Measurements from ENCODE around the gene SRGAP2B.
"Not testable (repeated sequence)": the region's sequence is repeated elsewhere in the genome, so short reads cannot be mapped to it uniquely, and the experiment has no call there.

SRGAP2B gene

DNA sequence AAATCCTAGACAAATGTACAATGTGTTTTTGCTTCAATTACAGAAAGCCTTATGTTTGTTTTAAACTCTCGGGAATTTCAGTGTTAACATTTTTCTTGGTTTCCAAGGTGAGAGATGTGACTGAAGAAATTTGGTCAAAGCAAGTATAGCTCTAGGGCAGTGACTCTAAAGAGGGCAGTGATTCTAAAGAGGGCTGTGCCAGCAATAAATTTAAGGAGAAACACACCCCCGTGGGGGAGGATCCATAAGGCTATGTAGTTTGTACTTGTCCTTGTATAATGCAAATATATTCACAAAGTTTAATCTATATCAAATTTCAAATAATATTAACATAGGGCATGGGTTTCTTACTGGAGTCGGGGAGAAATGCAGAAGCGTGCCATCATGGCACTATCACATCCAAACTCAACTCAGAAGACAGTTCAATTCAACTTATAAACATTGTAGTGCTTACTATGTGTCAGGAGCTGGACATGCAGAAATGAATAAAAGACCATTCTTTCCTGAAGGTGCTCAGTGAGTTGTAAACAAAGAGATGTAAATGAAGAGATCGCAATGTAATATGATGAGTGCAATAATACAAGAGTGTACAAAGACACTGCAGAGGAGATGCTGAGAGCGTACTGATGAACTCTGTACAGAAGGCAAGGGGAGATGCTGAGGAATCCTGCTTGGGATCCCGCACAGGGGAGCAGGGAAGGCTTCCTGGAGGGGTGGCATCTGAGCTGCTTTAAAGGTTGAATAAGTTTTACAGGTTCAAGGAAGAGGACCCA is 12.5 kb downstream of the SRGAP2B start:
- DNase-seq, result not testable (repeated sequence)

DNA sequence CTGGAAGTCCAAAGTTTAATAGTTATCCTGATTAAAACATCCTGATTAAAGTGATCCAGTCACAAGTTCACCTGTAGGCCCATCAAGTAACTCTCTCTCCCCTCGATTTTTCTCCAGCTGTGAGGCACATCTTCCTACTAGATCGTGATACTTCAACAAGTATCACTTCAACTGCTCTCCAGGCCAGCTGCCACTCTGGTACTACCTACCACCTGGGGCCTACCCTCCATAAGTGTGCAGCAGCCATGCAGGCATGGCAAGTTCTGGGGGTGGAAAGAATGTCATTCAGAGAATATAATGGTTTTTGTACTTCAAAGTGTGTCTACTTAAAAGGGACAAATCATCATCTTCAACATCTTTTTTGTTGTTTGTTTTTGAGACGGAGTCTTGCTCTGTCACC is 14.9 kb downstream of the SRGAP2B start:
- DNase-seq, result not testable (repeated sequence)

DNA sequence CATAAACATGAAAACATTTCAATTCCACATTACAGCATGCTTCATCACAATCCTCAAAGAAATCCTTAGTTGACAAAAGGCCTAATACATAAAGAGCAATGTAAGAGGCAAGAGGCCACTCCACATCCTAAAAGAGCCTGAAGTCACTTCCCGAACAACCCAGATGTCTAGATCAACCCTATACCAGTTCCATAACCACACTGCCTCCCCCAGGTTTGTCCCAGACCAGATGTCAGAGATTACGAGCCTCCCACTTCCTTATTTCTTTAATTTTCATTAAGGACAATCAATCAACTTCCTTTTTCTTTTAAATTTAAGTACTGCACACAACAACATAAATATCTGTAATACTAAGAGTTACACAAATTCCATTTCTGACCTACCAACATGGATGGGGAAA is 15.4 kb downstream of the SRGAP2B start:
- not testable (repeated sequence) for DNase-seq

DNA sequence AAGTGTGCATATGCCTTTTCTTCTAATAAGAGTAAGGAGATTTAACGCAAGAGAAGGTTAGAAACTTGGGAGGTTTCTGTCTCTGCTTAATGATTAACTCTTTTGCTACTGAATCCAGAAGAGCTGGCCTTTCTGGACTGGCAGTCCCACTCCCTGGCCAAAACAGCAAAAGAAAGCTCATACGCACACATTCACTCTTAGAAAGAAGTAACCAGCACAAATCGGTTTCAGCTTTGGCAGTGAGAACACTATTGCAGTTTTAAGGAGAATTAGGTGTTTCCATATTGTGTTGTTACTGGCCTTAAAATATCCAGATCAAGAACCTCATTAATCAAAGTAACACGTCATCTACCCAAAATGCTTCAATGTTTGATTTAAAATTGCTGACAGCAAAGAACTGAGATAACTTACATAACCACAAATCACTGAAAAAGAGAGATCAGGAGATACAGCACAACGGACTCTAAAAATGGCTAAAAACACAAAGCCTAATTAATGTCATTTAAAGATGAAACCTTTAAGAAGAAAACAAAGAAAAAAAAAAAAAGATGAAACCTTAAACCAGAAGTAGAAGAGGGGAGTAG is 16.2 kb downstream of the SRGAP2B start:
- not testable (repeated sequence) for DNase-seq

DNA sequence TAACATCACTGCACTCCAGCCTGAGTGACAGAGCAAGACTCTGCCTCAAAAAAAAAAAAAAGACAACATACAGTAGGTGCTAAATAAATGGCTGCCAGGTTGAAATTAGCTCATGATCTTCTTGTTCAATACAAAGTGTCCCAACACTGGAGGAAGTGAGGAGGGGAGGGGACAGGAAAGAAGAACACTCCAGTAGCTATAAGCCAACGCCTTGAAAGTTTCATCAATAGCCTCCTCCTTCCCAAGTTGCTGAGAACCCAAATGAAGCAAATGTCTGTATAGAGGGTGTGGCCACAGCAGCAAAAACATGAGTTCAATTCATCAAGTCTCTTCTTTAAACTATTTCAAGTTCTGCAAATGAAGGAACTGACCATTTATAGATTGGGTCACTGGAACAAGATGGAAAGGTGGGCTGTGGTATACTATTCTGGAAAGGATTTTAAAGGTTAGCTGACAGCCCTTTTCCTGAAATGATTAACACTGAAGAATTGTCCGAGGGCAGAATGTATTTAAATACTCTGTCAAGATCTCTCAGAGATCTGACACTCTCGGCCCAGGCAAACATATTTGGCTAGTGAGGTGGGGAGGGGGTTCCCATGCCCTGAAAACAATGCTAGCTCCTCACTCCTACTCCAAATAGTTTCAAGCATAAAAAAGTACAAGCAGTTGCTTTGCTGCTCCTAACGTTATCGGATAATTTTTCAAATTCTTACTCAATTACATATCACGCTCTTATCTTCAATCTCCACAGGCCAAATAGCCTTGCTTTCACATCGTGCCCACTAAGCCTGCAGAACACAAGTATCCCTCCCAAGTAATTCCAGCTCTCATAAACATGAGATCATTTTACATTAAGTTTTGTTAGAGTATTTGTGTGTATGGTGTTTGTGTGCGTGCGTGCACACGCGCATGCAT is 17.0 kb downstream of the SRGAP2B start:
- DNase-seq, result not testable (repeated sequence)

DNA sequence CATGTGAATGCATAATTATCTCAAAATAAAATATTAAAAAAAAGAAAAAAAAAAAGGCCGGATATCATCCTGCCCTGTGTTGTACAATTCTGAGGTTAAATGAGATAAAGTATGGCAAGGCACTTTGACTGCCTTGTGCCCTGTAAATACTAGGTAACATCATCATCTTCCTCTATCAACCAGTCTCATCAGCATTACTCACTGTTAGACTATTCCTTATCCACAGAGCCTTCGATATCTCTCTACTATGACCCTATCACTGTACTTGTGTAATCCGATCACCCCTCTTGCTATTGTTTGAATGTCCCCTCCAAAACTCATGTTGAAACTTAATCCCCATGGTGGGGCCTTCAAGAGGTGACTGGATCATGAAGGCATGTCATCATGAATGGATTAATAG is 18.3 kb downstream of the SRGAP2B start:
- not testable (repeated sequence) for DNase-seq

DNA sequence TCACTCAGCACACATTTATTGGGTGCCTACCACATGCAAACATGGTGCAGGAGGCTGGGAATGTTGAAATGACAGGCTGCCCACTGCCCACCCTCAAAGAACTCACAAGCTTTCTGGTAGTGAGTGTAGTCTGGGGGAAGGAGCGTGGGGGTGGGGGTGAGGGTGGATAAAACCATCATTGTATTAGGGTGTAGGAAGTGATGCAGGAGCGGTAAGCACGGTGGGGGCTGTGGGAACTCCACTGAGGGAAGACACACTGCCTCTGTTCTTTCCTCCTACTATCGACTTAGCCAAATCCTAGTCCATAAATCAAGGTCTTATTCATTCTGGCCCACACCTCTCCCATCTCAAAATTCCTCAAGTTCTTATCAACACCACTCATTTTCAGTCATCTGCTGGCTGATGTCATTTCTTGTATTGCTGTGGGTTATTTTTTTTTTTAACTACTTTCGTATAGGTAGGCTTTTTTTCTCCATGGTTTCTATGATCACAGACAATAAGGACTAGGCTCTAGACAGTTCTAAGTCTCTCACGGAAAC is 21.0 kb downstream of the SRGAP2B start:
- DNase-seq, result not testable (repeated sequence)

DNA sequence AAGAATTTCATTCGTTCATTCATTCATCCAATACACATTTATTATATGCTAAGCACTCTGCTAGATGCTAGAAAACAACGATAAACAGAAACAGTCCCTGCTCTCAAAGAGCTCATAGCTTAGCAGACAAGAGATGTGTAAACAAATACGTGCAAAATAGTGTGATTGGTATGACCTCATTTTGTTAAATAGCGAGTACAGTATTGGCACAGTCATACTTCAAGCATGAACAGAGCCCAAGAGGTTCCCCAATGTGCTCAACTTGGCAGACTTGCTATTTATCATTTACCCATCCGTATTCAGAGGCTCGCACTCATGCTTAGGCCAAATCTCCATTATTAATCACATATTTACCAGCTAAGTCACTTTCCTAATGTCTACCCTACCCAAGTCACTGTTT is 23.6 kb downstream of the SRGAP2B start:
- not testable (repeated sequence) for DNase-seq

DNA sequence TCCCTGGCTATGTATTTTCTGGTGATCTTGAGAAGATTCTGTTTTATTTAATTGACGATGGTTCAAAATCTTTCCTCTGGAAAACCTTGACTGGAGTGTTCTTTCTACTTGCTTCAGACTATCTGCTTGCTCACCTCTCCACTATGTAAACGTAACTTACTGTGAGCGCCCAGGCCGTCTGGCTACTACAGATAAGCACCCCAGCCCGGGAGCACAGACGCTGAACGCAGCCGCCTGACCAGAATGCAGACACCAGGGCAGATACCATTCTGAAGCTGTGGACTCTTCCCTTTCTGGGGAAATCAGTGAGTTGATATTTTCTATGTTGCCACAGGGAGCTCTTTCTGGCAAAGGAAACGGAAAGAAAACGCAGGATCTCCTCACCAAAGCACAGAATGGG is 28.6 kb downstream of the SRGAP2B start:
- DNase-seq, result not testable (repeated sequence)

DNA sequence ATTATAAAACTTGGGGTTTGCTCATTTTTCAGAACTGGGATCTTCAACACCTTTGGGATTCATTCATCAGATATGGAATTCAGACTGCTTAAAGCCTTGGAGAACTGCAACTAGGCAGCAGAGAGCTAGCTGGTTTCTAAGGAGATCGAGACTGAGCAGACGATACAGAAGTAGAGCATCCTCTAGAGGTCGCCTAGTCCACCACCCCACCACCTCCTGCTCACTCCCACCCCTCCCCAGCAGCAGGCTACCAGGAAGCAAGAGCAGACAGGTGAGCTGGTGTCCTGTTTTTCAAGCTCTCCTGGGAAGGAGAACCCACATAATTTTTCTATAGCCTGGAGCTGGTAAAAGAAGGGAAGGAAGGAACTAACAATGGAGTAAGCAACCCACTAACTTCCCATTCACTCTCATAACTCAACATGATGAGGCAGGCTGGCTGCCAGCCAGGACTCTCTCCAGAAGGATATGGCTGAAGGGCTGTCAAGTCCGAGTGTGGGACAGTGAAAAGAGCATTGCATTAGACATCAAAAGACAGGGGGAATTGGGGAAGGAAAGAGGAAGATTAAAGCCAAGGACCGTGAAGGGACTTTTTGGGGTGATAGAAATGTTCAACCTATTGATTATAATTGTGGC is 29.8 kb downstream of the SRGAP2B start:
- not testable (repeated sequence) for DNase-seq

DNA sequence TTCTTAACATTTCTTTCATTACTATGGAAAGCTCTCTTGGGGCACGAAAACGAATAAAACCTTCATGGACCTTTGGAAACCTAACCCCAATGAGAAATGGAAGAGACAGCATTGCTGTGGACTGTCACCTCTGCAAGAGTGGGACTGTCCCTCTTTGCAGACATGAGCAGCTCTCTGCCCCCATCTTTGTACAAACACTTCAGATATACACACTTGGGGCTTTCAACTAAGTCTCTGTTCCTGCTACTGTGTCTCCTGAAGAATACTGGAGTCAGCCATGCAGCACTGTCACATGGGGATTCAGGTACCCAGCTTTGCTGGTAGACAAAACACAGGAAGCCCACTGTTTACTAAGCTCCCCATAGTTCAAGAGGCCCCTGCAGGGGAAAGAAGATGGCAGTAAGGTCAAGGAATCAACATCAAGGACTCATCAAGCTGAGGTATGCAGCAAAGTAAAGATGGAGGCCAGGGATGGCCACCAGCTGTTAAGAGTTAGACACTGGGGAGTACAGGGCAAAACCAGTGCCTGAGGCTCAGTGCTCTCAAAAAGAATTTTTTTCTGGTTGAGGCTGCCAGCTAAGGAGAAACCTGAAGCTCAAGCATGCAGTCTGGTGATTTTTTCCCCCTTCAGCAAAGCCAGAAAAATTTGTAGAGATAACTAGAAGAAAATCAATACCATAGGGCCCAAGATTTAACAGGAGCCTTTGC is 31.0 kb downstream of the SRGAP2B start:
- DNase-seq, result not testable (repeated sequence)

DNA sequence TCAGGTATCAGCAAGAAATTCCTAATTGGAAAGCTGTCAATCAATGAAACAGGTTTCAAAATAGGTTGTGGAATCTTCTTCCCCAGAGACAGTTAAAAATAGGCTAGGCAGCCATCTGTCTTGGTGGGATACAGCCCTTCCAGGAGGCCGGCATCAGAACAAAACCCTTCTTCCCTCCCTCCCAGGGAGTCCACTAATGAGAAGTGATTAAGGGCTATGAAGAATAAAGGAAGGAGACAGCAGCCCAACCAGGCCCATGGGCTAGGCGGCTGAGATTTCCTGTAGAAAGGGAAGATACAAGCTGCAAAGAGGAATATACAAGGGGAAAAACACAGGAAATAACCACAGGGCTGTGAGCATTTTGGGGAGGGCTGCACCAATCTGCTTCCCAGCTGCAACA is 31.8 kb downstream of the SRGAP2B start:
- not testable (repeated sequence) for DNase-seq

DNA sequence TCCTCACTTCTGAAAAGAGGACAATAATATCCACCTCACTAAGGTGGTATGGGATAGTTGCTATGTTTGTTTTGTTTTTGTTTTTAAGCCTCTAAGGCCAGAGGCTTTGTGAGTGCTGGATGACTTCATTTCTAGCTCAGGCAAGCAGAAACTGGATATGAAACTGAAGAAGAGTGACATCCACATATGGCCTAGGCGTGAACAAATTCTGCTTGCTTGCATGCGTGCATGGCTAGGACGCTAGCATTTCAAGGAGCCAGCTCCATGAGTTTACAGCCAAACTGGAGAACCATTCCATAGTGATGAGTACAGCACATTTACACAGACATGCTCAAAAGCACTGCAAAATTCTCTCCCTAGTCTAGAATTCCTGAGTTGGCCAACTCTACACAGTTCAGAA is 36.9 kb downstream of the SRGAP2B start:
- DNase-seq, result not testable (repeated sequence)

DNA sequence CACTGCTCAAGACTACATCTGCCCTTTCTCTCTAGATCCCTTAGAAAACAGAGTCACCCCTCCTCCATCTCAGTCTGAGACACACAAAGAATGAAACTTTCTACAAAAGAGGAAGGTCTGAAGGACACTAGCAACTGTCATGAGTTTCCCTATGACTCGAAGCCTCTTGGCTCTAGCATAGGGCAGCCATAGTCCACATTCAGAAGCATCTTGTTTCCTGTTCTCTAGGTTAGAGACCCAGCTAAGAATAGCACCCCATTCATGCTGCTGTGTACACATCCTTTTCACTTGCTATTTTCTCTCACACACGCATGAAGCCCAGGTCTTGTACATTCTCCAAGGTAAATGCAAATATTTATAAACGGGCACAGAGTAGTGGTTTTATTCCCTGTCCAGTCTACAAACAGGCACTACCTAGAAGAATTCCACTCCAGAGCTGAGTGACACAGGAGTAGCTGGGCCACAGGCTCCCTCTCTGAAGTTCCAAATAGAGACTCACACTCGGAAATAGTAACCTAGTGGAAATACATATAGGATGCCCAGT is 39.8 kb downstream of the SRGAP2B start:
- DNase-seq, result not testable (repeated sequence)

DNA sequence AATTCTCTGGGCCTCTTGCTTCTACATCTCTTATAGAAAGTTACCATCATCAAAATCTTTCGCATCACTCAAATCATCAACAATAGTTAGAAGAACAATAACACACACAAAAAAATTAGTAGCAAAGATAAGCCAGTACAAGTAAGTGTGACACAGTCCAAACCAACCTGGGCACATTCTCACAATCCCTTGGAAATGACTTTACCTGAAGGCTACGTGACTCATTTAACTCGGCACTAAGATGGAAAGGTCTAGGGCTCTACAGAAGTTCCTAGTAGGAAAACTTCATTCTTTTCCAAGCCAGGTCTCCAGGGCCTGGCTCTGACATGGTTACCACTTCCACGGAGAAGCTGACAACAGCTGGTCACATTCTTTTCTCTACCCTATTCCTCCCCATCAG is 41.7 kb downstream of the SRGAP2B start:
- DNase-seq, result not testable (repeated sequence)

DNA sequence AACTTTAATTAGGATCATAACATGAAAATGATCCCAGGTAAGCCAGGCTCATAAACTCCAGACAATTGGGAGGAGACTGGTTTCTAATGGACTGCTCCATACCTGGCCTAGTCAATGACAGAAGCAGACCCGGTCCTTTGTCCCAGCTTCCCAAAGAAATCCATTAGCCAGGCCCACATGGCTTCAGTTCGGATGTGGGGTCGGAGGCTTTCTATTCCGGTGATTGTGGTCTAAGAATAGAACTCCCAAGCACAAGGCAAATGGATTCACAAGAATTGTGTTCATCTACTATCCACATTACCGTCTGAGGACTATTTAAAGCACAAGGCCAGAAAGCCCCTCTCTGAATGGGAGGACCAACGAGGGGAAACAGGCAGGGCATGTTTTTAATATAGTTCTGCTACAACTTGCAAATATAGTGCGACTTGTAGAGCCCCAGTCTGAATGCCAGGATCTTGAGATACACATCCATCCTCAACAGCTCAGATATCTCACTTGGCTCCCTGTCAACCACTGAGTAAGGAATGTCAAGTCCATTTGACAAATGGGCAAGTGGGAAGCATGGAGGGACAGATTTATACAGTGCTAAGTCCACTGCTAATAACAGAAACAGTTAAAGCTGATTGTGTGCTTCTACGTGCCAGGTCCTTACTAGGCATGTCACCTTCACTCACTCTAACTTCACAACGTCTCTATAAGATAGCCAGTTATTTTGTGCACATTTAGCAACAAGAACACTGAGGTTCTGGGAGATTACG is 42.9 kb downstream of the SRGAP2B start:
- DNase-seq, result not testable (repeated sequence)

DNA sequence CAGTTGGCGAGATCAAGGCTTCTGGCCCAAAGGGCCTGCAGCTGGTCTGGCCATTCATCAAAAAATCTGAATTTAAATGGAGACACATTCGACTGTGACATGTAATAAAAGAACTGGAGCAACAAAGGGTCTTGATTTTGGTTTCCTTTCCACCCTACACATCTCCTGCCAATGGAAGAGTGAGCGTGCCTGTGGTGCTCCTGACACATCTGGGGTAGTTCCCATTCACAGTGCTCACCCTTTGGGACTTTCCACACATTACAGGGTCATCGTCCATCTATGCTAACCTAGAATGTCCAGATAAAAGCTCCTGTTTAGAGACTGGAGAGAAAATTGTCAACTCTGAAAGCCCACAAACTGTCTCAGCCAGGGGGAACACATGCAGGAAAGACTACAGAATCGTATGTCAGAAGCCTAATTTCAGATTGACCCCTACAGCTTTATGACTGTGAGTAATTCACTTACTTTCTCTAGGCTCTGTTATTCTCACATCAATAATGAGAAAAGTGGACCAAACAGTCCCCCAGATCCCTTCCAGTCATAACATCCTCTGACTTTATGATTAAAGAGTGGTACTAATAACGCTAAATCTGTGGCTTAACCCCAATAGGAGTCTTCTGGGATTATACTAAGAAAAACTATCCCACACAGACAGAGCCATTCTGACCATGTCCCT is 46.8 kb downstream of the SRGAP2B start:
- not testable (repeated sequence) for DNase-seq

DNA sequence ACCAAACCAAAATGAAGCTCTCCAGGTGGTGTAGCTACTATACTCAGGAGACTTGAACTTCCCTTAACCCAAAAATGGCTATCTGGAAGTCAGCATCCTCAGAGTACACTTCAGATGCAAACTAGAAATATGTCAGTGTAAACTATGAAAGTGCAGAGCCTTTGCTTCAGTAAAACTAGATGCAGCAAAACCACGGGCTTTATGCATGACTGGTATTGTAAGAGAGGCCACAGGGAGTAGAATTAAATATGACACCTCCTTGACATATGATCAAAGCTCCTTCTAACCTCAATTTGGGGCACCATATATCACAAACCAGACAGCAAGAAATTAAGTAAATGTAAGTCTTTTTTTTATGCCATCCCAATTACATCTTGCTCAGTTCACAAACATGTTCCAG is 47.6 kb downstream of the SRGAP2B start:
- not testable (repeated sequence) for DNase-seq

DNA sequence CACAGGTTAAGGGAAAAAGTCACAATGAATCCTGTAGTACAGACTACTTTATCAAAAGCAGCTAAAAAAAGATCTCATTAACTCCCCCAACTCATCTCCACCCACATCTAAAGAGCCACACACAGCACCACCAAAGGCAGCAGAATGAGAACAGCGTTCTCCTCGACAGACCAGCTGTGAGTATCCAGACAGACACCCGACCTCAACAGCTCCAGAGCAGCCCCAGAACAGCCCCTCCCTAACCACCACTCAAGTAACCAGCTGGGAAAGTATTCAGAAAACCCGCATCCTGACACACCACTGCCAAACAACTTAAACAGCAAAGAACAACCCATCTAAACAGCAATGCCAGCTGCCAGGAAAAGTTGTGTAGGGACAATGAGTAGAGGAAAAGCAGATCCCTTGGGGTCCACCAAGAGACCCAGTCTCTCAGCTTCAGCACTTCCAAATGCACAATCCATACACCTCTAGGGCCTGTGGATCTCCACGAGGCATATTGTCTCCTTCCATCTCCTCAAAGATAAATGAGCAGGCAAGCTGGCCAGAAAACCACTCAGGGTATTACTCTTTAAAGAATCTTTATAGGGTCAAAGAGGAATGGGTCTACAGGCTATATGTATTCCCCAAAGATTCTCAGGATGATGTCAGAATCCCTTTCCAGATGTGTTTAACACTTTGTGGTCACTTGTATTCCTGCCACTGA is 49.4 kb downstream of the SRGAP2B start:
- DNase-seq, result not testable (repeated sequence)

DNA sequence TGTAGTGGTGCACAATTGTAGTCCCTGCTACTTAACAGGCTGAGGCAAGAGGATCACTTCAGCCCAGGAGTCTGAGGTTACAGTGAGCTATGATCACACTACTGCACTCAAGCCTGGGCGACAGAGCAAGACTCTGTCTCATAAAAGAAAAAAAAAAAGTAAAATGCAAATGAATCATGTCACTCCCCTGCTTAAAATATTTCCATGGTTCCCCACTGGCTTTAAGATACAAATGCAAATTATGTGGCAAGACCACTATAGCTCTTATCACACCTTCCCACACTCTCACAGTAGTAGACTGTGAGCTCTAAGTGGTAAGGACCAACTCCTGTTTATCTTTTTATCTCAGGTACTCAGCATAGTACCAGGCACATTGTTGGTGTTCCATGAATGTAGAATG is 53.6 kb downstream of the SRGAP2B start:
- DNase-seq, result not testable (repeated sequence)
